Uterus (tissue), 4 donors: ENCODE results near the gene YWHAQ. TPM values are rescaled to one million over a fixed set of nuclear protein-coding genes. Genes with fewer than 3 reads are reported as not detected.

Source experiments
- DNase-seq, 2 donors: peaks; one replicate each; pipeline ENCODE4 v3.0.0-alpha.2; 2019 to 2020
- H3K27ac ChIP-seq, 2 donors: fragments of 200-600 bp; sonication (generic); 1 replicate in 1 of 2; 2 replicates in 1 of 2; pipeline ENCODE4 v1.5.1; 2016 to 2018
- H3K27me3 ChIP-seq, 2 donors: fragments of 200-600 bp; sonication (generic); one replicate each; pipeline ENCODE4 v1.5.1; 2018 to 2019; ENCODE audit warnings: control low read depth in 1 of 2
- H3K36me3 ChIP-seq, 2 donors: fragments of 200-600 bp; sonication (generic); one replicate each; pipeline ENCODE4 v1.5.1; 2019; ENCODE audit warnings: control low read depth in 1 of 2
- H3K4me1 ChIP-seq, 2 donors: fragments of 200-600 bp; sonication (generic); one replicate each; pipeline ENCODE4 v1.5.1; 2018 to 2019; ENCODE audit warnings: control low read depth in 1 of 2
- H3K4me3 ChIP-seq, 2 donors: fragments of 200-600 bp; sonication (generic); 1 replicate in 1 of 2; 2 replicates in 1 of 2; pipeline ENCODE4 v1.5.1; 2018 to 2019; ENCODE audit warnings: mild to moderate bottlenecking in 1 of 2
- H3K9me3 ChIP-seq, 2 donors: fragments of 200-600 bp; sonication (generic); one replicate each; pipeline ENCODE4 v1.5.1; 2019; ENCODE audit warnings: control low read depth in 1 of 2
- CTCF ChIP-seq, 4 experiments: fragments of 200-600 bp in 2 of 4; fragments of 450-650 bp in 2 of 4; sonication (generic) in 2 of 4; IDR thresholded peaks; one replicate each; pipeline ENCODE4 v1.5.1; 2016 to 2019; ENCODE audit warnings: antibody characterized with exemption in 4 of 4, mild to moderate bottlenecking in 2 of 4, moderate library complexity in 1 of 4
- POLR2A ChIP-seq, 2 donors: fragments of 450-650 bp; IDR thresholded peaks; one replicate each; pipeline ENCODE4 v1.6.1; 2016; ENCODE audit warnings: antibody characterized with exemption in 2 of 2, mild to moderate bottlenecking in 1 of 2, moderate library complexity in 1 of 2
- intact Hi-C: fragments of 100-400 bp; cut with DNase I; formaldehyde crosslinking; loops from one replicate; pipeline ENCODE4 v1.15.1; 2023; ENCODE audit warnings: low total_unique reads
- total RNA-seq, 4 donors: library from RNA; depleted of rRNA in 3 of 4; stranded (reverse); fragments of >200 nt in 3 of 4; gene quantifications; one replicate each; pipeline versions ENCODE4 v1.1.0 to v1.2.4, GENCODE V29; 2014 to 2023
- donor health status: DM: yes; HTN: yes; CAD: no.

Gene YWHAQ
- total RNA-seq, 4 donors from 2014 or later: 155 to 275 (median 254) TPM

- DNase-seq: no peak
- Histone ChIP-seq H3K27me3 (no peaks in the 10 kb centered on the region), H3K36me3 (no peaks in the 10 kb centered on the region), H3K9me3 (no peaks in the 10 kb centered on the region), H3K27ac (no peak overlapping the region), H3K4me3 (no peak overlapping the region), H3K4me1 (no peaks in the 10 kb centered on the region)
- TF ChIP-seq POLR2A (IDR thresholded peaks at IDR 0.05) (no peak), CTCF (IDR thresholded peaks at IDR 0.05) (no peak)
- intact Hi-C loops: no loop called here
Measured at GRCh38 chr2:9667826-9668225, 37.0 kb upstream of the YWHAQ start.

DNA sequence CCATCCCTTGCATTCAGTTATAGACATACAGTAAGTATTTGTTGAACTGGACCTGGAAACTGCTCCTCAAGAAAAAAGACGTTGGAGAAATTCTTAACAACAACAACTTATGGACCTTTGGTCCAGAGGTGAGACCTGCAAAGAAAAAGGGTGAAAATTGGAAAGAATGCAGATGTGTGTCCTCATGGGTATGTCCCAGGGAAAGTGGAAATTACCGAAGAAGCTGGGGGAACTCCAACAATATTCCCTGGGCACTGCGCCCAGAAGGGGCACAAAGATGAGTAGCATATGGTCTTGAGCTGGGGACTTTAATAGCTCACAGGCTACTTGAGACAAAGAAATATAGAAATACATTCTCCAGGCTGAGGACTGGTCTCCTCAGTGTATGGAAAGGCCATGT is 35.5 kb upstream of the YWHAQ start:
- Histone ChIP-seq H3K4me1 (no peaks in the 10 kb centered on the region), H3K36me3 (no peaks in the 10 kb centered on the region), H3K27ac (no peak overlapping the region), H3K27me3 (no peaks in the 10 kb centered on the region), H3K4me3 (no peak overlapping the region), H3K9me3 (no peaks in the 10 kb centered on the region)
- TF ChIP-seq CTCF (IDR thresholded peaks at IDR 0.05): no peak
- TF ChIP-seq POLR2A (IDR thresholded peaks at IDR 0.05): no peak
- DNase-seq: no peak
- intact Hi-C loops: no loop called here

- Histone ChIP-seq H3K4me1 (no peaks in the 10 kb centered on the region), H3K27ac (no peak overlapping the region), H3K4me3 (no peak overlapping the region), H3K27me3 (no peaks in the 10 kb centered on the region), H3K36me3 (no peaks in the 10 kb centered on the region), H3K9me3 (no peaks in the 10 kb centered on the region)
- intact Hi-C loops: no loop called here
- TF ChIP-seq POLR2A (IDR thresholded peaks at IDR 0.05): no peak
- no peak for TF ChIP-seq CTCF (IDR thresholded peaks at IDR 0.05)
- DNase-seq: no peak
Measured at GRCh38 chr2:9665898-9666297, 35.1 kb upstream of the YWHAQ start.

GRCh38 chr2:9664365-9664764 is 33.6 kb upstream of the YWHAQ start:
- H3K27me3 ChIP-seq: no peaks in the 10 kb centered on the region
- H3K27ac ChIP-seq: no peak overlapping the region
- H3K9me3 ChIP-seq: no peaks in the 10 kb centered on the region
- no peak for DNase-seq
- TF ChIP-seq POLR2A (IDR thresholded peaks at IDR 0.05) (no peak), CTCF (IDR thresholded peaks at IDR 0.05) (no peak)
- H3K36me3 ChIP-seq: no peaks in the 10 kb centered on the region
- no peak overlapping the region for H3K4me3 ChIP-seq
- no peaks in the 10 kb centered on the region for H3K4me1 ChIP-seq
- intact Hi-C loops: no loop called here

DNA sequence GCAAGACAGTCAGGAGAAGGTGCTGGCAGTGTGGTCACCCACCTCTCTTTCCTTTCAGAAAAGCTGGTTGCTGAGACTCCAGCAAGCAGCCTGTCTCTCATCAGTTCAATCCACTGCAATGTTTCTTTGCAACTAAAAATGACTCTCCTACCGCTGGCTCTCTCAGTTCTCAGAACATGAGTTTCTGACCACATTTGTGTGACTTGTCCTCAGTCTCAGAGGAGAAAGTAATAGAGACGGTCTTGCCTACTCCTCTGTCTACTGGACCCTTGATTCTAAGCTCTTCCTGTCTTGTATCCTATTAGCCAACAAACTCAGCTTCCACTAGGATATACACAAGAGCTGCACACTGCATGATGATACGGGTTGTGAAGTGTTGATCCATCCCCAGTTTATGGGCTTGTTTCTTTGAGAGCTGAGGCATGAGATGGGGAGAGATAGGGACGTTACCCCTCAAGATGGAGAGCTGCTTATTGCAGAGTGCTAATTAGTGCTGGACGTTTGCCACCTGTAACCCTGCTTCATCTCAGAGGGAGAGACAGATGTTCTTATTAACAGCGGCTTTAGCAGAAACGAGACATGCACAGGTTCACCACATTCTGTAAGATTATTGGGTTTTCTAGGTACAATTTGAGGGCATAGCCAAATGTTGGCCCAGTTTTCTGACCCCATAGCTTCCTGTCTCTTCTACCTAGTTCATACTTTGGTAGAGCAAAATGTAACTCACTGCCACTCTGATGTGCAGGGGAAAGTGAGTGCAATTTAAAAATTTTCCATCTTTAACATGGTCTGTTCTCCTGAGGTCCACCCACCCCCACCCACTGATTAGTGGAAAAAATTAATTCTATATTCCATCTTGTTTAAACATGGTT is 32.4 kb upstream of the YWHAQ start:
- Histone ChIP-seq H3K4me1 (no peaks in the 10 kb centered on the region), H3K36me3 (no peaks in the 10 kb centered on the region), H3K4me3 (no peak overlapping the region), H3K9me3 (no peaks in the 10 kb centered on the region), H3K27ac (no peak overlapping the region), H3K27me3 (no peaks in the 10 kb centered on the region)
- no peak for DNase-seq
- intact Hi-C loops: no loop called here
- TF ChIP-seq POLR2A (IDR thresholded peaks at IDR 0.05) (no peak), CTCF (IDR thresholded peaks at IDR 0.05) (no peak)
